IPS-11a (cell line): ENCODE results near the gene DGKI.
"Not testable (repeated sequence)": the region's sequence is repeated elsewhere in the genome, so short reads cannot be mapped to it uniquely, and the experiment has no call there.

Source experiments
- H3K4me3 ChIP-seq: one replicate; pipeline ENCODE4 v1.5.1; 2013; ENCODE audit warnings: low read depth, low read length, control low read depth

DGKI gene

GRCh38 chr7:137484326-137484725 is 362.4 kb downstream of the DGKI start:
- no peak overlapping the region for H3K4me3 ChIP-seq

DNA sequence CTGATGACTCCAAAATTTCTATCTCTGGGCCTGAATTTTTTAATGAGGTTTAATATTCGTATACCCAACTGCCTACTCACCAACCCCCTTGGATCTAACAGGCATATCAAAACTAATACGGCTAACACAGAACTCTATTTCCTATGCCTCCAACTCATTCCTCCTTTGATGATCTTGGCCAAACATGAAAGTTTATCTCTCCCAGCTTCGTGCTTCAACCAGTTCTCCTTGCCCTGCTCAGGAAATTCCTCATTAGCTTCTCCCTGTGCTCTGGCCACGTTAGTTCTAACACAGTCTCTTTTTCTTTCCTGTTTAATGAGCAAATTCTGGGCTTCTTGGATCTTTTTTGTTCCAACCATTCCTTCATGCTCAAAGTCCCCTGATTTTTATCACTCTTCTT is 364.3 kb downstream of the DGKI start:
- H3K4me3 ChIP-seq: no peak overlapping the region

- no peak overlapping the region for H3K4me3 ChIP-seq
These were observed 365.9 kb downstream of the DGKI start for GRCh38 chr7:137480824-137481365.

DNA sequence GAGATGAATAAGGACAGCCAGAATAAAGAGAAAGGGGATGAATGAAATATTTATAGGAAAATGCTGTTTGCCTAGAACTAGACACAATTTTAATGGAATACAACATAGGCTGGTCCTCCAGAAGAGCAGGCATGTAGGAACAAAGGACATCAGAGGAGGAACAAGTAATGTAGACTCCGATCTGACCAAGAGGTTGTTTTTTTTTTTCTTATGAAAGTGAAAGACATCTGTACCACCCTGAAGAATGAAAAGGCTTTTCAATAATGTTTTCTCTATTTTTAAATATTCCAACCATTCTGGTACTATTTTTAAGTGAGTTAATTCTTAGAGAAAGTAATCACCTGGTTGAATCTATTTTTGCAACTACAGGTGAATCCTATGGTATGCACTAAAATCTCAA is 366.4 kb downstream of the DGKI start:
- H3K4me3 ChIP-seq: no peak overlapping the region

GRCh38 chr7:137476937-137477336 is 369.8 kb downstream of the DGKI start:
- H3K4me3 ChIP-seq: no peak overlapping the region

DNA sequence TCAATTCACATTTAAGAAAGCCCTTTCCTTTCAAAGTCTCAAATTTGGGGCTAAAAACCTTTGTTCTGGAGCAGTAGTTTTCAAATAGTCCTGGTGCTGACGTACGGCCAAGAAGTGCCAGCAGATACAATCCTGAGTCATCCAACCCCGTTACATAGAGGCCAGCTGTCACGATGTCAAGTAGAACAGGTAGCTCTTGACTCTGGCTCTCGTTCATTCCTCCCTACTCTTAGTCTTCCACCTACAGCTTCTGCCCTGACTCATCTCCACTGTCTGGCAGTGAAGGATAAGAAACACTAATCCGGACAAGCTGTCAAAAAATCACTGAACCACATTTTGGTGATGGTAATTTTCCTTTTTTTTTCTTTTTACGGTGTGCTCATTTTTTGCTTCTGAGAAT is 370.8 kb downstream of the DGKI start:
- no peak overlapping the region for H3K4me3 ChIP-seq

DNA sequence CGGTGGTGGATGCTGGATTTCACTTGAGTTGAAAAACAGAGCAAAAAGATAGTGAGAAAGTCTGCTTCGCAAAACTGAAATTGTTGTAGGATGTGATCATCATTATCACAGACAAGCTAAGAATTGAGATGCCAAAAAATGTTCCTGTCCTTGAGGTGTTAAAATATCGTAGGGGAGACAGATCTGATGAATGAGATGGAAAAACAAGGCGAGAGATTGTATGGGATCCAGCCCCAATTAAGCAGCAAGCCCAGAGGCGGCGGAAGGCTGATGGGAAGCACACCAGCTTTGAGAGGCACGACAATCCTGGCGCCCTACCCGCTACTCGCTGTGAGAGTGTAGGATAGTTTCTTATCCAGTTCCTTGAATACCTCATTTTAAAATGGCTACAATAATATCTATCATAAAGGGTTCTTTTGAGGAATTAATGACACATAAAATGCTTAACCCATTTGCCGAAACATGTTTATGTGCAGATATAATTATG is 372.2 kb downstream of the DGKI start:
- no peak overlapping the region for H3K4me3 ChIP-seq

DNA sequence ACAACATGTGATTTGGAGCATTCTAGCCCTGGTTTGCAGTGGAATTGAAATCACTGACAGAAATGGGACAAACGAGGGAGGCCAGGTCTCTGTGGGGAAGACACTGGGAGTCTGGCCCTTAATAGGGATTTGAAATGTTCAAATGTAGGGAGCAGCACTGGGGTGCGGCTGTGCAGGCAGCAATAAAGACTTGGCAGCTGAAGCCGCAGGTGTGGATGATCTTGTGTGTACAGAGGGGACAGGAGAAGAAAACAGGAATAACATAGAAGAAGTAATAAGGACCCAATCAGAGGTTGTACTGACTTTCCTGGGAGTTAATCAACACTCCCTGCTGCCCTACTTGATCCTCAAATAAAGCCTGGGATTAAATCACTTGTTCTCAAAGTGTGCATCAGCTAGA is 375.6 kb downstream of the DGKI start:
- no peak overlapping the region for H3K4me3 ChIP-seq

- H3K4me3 ChIP-seq: no peak overlapping the region
These were observed 376.9 kb downstream of the DGKI start for GRCh38 chr7:137469858-137470257.

DNA sequence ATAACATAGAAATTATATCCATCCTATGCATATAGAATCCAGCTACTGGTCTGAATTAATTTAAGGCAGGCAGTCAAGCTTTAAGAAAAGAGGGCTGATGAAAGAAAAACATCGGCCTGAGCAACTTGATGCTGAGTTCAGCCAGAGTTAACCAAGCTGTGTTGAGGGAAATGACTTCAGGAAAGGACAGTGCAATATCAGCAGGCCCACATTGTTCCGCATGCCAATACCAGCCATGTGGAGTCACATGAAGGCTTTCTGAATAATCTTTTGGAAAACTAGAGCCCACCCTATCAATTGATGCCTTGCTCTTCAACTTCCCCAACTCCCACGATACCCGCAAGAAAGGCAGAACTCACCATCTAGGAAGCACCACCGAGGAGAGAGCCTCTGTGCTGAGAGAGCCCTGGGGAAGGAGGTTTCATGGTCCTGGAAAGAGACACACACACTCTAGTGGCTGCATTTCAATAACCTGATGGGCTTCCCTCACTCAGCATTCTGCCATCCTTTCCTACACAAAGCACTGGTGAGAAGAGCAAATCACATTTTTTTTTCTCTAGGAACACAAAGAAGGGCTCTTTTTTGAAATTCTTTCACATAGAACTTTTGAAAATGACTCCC is 377.5 kb downstream of the DGKI start:
- no peak overlapping the region for H3K4me3 ChIP-seq

DNA sequence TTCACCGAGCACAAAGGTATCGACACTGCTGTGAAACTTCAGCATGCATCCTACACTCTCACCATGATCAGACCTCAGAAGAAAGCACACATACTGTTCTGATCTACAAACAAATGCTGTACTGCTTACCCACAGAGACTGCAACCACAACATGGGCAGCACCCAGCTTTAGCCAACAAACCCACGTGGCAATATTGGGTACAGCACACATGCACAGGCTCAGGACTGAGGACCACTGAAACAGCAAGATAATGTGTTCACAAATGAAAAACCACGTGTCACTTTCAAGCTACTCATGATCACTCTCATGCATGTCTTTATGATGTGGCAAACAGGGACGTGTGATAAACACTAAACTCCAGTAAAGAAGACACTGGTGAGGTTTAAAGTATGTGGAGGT is 383.9 kb downstream of the DGKI start:
- H3K4me3 ChIP-seq: no peak overlapping the region

DNA sequence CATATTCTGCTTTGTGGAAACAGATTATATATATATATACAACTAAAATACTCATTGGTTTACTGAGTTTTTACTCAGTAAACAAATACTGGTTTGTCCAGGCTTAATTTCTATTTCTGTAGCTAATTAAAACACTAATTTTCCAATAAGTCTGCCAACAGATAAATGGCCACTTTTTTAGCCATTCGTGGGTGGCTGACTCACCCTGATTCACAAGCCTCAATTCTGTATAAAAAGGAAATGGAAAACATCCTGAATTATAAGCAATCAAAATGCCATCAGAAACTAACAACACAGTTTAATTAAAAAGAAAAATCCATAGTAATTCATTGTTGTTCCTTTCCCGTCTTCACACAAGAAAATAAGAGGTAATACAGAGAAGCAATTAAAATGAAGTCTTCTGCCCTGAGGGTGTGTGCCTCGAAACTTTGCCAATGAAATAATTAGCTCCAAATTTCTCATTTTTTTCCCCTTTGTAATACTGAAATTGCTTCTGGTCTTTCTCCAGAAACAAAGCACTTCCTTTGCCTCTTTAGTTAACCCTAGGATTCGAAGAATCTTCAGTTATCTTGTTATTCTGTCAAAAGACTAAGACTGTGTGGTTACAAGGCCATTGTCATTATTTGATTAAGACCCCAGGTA is 384.6 kb downstream of the DGKI start:
- H3K4me3 ChIP-seq: no peak overlapping the region

DNA sequence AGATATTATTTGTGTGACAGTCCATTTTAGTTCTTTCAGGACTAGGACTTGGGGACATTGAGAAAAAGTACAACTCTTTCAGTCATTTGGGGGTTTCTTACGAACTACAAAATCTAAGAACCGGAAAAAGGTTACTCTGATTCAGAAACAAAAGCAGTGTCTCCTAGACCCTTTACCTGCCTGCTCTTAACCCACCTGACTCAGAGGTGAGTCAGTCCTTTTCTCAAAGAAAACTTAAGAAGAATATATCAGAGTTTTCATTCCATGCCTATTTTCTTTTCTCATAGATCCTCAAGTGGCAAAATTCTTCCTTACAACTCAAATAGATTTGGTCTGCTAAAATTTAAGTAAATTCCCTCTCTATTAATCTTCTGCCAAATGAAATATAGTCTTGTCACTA is 388.4 kb downstream of the DGKI start:
- no peak overlapping the region for H3K4me3 ChIP-seq

DNA sequence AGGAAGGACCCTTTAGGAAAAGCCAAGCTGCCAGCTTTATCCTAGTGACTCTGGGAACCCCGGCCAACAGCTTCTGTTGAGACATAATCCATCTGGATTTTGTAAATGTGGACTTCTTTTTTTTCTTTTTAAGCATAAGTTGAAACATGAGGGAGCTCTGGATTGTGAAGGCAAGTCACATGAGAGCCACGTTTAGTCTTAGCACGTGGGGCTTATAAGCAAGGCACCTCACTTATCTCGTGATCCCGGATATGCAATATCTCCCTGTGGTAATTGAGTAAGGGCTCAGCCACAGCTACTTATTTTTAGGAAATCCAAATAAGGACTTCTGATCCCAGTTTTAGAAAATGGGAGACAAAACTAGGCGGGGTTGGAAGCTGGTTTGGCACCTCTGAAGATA is 392.0 kb downstream of the DGKI start:
- H3K4me3 ChIP-seq: no peak overlapping the region

DNA sequence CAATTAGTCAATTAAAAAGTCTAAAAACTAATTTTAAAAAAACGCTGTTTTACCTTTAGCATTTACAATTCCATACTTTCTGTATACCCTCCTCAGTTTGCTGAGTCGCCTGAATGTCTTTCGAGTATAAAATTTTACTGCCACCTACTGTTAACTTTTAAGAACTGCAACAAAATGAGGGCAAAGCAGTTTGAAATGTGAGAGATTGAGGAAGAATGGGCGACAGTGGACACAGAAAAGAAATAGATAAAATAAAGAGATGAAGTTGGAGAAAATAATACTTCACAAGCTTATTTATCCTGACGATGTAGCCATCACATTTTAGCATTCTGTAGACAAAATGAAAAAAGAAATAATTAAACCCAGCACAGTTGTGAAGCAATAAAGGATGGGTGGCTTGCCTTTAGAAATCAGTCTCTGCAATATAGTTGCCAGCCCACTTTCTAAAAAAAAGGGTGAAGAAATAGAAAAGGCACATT is 392.5 kb downstream of the DGKI start:
- H3K4me3 ChIP-seq: no peak overlapping the region

- H3K4me3 ChIP-seq: no peak overlapping the region
These were observed 393.4 kb downstream of the DGKI start for GRCh38 chr7:137453356-137453755.

DNA sequence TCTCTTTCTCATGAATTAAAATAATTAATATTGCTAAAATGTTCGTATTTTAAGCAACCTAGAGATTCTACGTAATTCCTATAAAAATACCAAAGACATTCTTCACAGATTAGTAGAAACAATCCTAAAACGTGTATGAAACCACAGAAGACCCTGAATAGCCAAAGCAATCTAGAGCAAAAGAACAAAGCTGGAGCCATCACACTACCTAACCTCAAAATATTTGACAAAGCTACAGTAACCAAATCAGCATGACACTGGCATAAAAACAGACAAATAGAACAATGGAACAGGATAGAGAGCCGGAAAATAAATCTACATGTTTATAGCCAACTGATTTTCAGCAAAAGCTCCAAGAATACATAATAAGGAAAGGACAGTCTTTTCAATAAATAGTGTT is 397.8 kb downstream of the DGKI start:
- no peak overlapping the region for H3K4me3 ChIP-seq

- not testable (repeated sequence) for H3K4me3 ChIP-seq
These were observed 398.2 kb downstream of the DGKI start for GRCh38 chr7:137448572-137448971.

DNA sequence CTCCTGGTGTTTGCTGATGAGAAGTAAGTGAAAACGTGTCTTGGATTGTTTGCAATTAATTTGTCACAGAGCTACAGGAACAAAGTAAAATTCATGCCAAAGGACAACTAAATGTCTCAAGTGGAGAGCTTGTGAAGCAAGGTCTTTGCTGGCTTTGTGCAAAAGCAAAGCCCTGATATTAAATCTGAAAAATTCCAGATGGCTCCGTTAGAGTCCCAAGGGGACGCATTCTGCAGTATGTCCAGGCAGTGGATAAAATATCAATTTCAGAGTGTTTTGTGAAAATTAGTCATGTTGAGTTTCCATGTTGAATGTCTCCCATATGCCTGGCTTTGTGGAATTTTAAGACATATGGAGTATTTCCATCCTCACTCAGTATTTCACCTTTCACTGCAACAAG is 400.7 kb downstream of the DGKI start:
- H3K4me3 ChIP-seq: no peak overlapping the region

GRCh38 chr7:137445268-137445667 is 401.5 kb downstream of the DGKI start:
- no peak overlapping the region for H3K4me3 ChIP-seq

DNA sequence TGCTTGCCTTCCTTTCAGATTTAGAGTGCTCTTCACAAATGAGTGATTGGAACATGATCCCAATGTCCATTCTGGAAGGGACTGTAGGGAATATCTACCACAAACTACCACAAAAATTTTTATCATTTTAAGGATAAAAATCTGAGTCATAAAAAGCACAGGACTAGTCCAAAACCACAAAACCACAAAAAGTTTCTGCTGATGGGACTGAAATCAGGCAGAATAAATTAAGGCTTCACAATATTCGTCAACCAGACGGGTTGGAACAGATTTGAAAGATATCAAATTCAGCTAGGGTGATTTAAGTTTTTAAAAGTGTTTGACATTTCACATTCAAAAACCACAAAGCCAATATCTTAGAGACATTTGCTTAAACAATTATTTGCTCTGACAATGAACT is 403.2 kb downstream of the DGKI start:
- H3K4me3 ChIP-seq: no peak overlapping the region

- H3K4me3 ChIP-seq: no peak overlapping the region
These were observed 405.3 kb downstream of the DGKI start for GRCh38 chr7:137441451-137441850.
